ENCODE data around the gene SORL1. TPM values are rescaled to one million over a fixed set of nuclear protein-coding genes. Genes with fewer than 3 reads are reported as not detected.

The SORL1 gene
- total and polyA plus RNA-seq, 2 of the 13 experiments (the other 11 are each of a cell fraction or from before 2014, with no cell fraction given), result 21.3 to 148 TPM

- FAIRE-seq (no peak), DNase-seq (ENCODE audit: low spot score) (no peak), ATAC-seq (no peak)
- TF ChIP-seq ELF4 (CRISPR knock-in tag; IDR thresholded peaks at IDR 0.05; ENCODE audit: borderline replicate concordance) (no peak), SOX13 (IDR thresholded peaks at IDR 0.05) (no peak), SOX13 (CRISPR knock-in tag; conservative IDR thresholded peaks at IDR 0.05 in 1 of 2, IDR thresholded peaks at IDR 0.05 in 1 of 2) (no peak), MED8 (CRISPR knock-in tag; IDR thresholded peaks at IDR 0.05; ENCODE audit: insufficient replicate concordance) (no peak), PBX2 (CRISPR knock-in tag; IDR thresholded peaks at IDR 0.05) (no peak), SP140L (CRISPR knock-in tag; IDR thresholded peaks at IDR 0.05; ENCODE audit: borderline replicate concordance) (no peak), ZSCAN29 (CRISPR knock-in tag; conservative IDR thresholded peaks at IDR 0.05) (no peak), ATF7-NPFF (CRISPR knock-in tag; IDR thresholded peaks at IDR 0.05; ENCODE audit: low read depth) (no peak)
- intact Hi-C loops (cut with micrococcal nuclease; ENCODE audit: unreplicated experiment) (no loop called here), in situ Hi-C loops (cut with HindIII; ENCODE audit: extremely low pct_ligation_motif_present, low pct_unique_long_range_greater_than_20kb) (loop anchor here (5.0 kb wide), 1 partner anchor 111 kb away; the partner anchor contains the start of genes SORL1 and SORL1-AS1)
- Histone ChIP-seq H4K20me1 (ENCODE audit: insufficient read depth, low read length) (no peaks in the 10 kb centered on the region), H3K4me3 (replicated peaks in 1 of 3; ENCODE audit: insufficient read depth in 1 of 3, low read depth in 2 of 3, low read length in 3 of 3) (no peak overlapping the region), H2AFZ (ENCODE audit: low read length) (no peak overlapping the region), H3K9ac (ENCODE audit: insufficient read depth, low read depth, low read length) (no peak overlapping the region), H3K27ac (ENCODE audit: extremely low read length, insufficient read depth, low read length) (peak overlapping the region; percentile 94), H3K36me3 (replicated peaks in 1 of 2; ENCODE audit: control insufficient read depth in 1 of 2, insufficient read depth in 2 of 2, low read length in 2 of 2) (peaks cover 27 to 49% of the 10 kb centered on the region in 2 experiments), H3K4me1 (ENCODE audit: insufficient read depth, low read length) (peaks cover 97% of the 10 kb centered on the region), H3K4me2 (ENCODE audit: low read depth, low read length) (no peak overlapping the region), H3K9me3 (ENCODE audit: low read length) (no peaks in the 10 kb centered on the region), H3K79me2 (ENCODE audit: insufficient read depth, low read length) (peaks cover 5% of the 10 kb centered on the region), H3K27me3 (ENCODE audit: control insufficient read depth in 1 of 2, insufficient read depth in 2 of 2, low read length in 2 of 2) (no peaks in the 10 kb centered on the region)
- 71% methylated on average over 4 of the region's 4 CpGs for WGBS (ENCODE audit: low lambda C conversion rate)
- ChIA-PET CTCF (ENCODE audit: low intra/inter-chr PET ratio, low total read pairs) (no interaction called here), POLR2A (interaction anchor here (2.9 kb wide), 1 partner anchor 9 kb away, joined by 12 read pairs; no protein-coding TSS in a partner anchor)
- BruUV-seq (replicated peaks), result no TSS peak
Measured at GRCh38 chr11:121563003-121563402, 110.9 kb downstream of the SORL1 start.

All from HepG2 (cell line).